Astrocyte of the hippocampus (primary cell): Measurements from ENCODE around the gene CUBN.
A peak's percentile ranks its signal among the peaks of the same experiment; 100 is the strongest.

Experiments
- DNase-seq: peaks from one replicate; pipeline ENCODE4 v3.0.0; 2011; ENCODE audit warnings: low read depth, low spot score

CUBN gene

DNA sequence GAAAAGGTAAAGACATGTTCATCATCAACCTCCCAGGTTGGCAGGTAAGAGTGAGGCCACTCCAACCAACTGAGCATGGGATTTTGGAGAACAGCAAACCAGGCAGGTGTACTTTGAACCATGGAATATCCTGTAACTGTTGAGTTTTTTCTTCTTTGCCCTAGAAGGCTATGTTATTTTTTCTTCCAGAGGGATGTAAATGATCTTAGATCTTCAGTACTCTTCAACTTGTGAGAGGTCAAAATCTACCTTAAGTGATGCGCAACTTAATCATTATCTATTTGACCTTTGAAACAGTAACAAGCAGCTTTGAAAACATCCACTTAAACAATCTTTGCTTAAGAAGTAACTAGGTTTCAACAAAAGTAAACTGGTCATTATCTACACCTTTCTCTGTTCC, at the start of gene CUBN:
Gene CUBN, minus strand, starts transcription at position 71 of the 400 bp plus-strand sequence. Its CDS starts 46 bp downstream, at position 25.
- DNase-seq, result no peak

DNA sequence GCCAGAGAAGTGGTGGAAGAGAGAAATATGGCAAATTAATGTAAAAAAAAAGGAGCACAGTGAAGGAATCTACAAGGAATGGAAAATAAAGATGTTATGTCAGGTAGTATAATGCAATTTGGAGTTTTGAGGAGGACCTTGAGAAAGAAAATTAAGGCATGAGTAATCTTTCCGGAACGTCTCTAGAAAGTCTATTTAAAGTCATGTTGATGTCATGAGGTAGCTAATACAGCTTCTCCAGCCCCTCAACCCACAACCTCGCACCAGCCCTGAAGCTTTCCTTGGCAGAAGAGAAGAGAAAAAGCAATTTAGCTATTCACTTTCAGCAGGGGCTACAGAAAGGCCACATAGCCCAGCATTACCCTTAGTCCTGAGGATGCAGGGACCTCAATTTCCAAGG, 49.4 kb upstream of the CUBN start:
- DNase-seq, result peak; percentile 54

DNA sequence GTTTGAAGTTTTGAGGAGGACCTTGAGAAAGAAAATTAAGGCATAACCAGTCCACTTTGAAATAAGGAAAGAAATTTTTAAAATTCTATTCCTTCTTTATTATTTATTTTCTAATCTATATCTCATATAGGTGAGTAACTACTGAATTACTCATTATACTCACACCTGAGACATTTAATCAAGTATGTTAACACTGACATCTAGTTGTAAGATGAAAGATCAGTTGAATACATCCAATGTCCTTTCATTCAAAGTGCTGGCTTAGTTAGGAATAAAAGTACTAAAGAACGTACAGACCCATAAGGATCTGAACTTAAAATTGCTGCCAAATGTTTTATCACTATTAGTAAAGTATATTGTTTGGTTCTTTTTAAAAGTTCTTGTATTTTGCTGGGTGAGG, 48.4 kb upstream of the CUBN start:
- no peak for DNase-seq

DNA sequence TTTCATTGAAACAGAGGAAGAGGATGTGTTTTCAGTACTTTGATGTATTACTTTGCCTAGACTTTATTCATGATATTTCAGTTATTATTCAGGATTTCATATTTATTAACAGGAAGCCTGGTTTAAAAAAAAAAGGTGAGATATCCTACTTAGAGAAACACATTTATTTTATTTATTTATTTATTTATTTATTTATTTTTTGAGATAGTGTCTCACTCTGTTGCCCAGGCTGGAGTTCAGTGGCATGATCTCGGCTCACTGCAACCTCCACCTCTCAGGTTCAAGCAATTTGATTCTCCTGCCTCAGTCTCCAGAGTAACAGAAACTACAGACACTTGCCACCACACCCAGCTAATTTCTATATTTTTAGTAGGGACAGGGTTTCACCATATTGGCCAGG, 47.4 kb upstream of the CUBN start:
- DNase-seq, result no peak

DNA sequence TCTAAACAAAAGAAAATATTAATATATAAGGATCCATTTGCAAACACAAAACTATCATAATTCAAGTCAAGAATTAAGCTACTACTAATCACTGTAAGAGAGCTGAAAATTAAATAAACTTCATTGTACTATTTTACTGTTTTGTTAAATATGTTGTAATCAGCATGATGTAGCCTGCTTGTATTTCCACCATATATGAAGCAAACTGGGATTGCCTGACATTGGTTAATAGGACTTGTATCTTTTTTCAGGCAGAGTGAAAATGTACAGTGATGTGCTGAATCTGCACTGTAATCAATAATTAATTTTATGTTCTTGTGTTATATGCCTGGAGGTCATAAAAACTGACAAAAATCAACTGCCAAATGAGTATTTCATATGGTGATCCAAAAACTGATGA, 46.5 kb upstream of the CUBN start:
- DNase-seq, result no peak

DNA sequence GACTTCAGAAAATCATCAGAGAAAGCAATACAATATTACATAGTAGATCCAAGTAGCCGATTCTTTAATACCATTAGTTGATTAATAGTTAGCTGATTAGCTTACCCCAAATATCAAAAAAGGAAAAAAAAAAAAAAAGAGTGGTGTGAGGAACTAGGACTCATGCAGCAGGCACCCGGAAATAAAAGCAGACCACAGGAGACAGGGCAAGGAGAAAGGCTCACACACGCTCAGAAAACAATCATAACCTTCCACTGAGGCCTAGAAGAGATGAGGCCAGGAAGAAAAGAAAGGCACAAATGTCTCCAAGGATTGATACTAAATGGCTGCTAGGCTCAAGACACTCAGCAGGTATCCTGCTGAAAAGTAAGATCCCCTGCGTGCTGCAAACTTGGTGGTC, 45.9 kb upstream of the CUBN start:
- DNase-seq, result peak; percentile 55

DNA sequence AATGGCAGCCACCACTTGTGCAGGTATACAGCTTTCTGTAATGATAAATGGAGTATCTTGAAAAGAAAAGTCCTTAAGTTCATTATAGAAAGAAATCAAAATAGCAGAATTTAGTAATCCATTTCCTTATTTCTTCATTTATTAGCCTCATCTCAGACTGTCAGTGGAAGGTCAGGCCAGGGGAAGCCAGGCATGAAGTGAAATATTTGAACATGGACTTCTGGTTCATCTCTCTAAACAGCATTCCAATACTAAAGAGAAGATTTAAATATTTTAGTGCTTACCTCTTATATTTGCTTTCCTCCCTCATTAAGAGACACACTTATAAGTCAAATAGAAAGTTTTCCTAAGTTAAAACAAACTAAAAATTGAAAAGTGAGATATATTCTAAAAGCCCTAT, 45.0 kb upstream of the CUBN start:
- no peak for DNase-seq

DNA sequence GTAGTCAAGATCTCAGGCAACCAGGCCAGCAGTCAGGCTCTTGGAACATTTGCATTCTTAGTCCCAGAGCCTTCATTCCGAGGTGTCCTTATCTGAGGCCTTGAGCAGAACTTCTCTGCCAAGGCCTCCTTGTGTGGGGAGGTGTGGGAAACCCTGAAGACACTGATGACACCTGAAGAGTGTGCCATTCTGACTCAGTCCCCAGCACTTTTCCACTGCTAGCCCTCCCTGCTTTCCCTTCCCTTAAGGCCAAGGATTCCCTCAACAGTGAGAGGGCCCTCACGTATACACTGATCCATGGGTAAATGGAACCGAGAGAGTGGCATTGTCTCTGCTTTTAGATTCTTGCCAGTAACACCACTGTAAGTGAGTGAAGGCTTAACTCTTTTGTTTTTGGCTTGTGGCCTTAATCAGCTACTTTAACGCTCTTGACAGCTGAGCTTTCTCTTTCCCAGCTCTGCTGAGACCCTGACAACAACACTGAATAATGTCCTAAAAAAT, 41.6 kb upstream of the CUBN start:
- peak; percentile 35 for DNase-seq

DNA sequence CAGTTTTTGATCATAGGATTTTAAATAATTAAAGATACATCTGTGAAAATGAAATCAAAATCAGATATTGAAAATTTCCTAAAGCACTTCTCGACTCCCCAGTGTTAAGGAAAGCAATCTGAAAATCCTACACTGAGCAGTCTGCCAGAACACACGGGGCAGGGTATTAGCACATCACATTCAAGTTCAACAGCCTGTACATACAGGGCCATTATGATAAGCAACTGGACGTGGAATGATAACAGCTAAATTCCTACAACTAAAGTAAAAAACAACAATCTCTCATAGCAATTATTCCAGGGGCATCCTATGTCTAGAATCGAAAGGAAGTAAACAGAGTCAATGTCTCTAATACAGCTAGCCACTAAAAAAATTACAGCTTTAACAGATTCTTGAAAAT, 40.2 kb upstream of the CUBN start:
- peak; percentile 23 for DNase-seq

DNA sequence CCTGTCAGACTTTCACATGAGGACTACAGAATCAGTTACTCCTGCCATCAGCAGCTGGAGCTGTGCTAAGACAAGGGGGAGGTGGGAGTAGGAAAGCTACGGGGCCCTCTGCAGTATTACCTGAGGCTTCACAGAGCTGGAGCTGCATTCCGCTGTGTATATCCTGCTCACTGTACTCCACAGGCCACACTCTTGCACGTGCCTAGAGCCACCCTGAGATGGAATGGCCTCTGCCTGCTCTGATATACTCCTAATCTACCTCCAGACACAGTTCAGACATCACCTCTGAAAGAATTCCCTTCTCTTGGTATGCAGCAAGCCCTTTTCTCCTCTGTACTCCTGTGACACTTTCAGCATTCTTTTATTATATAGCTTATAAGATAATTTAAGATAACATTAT, 37.1 kb upstream of the CUBN start:
- DNase-seq, result no peak

DNA sequence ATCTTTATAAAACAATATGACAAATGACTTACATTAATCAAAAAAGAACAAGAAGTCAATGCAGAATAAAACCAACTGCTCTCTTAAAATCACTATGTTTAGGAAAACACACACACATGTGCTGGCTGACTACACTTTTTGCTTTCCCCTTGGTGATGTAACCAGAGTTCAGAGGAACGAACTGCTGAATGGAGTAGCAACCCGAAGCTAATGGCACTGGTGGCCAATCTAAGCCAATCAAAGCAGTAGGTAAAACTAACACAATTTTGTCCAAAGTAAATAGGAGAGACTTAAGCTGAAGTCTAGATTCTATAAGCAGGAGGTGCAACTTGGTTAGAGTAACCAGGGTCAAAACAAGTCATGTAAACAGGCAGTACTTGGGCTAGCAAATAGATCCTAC, 33.2 kb upstream of the CUBN start:
- DNase-seq, result peak; percentile 46

DNA sequence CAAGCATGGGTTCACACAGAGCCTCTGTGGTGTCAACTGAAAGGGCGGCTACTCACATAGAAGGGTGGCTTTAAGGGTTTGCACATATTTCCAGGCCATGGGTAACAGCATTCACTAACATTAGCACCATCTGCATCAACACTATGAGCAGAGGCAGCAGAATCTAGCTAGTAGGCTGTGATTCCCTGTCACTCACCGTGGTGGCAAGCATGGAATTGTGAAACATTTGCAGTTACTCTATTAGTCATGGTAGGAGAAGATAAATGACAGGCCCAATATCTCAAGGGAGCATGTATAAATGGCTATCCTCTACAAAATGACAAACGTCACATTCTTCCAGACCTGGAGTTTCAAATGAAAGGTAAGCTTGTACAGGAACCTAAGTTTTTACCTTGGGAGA, 32.2 kb upstream of the CUBN start:
- DNase-seq, result no peak

DNA sequence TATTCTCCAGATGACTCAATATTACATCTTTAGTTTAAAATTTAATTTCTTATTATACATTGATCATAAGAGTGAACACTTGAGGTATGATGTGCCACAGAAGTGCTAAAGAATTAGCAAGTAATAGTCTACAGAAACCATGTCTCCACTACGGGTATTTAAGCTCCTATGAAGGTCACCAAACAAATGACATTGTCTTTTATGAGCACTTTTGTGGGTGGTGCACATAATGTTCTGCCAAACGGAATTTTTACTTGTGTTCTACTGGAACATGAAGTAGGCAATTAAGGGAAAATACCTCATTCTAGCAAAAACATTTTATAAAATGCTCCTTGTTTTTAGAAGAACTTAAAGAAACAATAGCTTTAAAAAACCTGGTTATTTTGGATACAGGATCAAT, 27.4 kb upstream of the CUBN start:
- no peak for DNase-seq

DNA sequence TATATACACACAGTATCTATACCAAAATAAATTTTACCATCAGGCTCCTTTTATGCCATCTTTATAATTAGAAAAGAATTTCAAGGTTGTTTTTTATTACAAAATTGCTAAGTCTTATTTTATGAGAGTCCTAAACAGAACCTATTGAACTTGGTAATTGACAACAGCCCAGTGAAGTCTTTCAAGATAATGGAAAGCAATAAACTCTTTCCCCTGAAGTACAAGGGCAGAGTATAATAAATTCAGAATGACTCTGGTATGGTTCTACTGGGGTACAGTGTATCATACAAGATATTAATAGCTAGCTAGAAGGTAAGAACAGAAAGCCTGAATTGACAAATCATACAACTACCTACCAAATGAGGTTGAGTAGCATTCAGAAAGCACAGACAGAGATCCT, 26.2 kb upstream of the CUBN start:
- no peak for DNase-seq

DNA sequence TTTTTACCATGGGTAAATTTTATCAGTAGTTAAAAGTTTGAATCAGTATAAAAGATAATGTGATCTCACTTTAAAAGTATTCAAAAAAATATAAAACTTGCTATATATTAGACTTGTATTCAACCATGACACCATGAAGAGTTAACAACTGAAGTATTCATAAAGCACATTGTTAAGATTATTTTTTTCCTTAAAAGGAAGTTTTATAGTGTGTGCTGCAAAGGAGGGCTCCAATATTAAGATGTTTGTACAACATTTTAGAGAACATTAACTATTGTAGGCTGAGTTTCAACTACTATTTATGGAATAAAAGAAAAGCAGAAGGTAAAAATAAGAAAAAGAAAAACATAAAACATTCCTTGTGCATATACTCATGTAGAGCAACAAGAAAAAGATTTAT, 24.5 kb upstream of the CUBN start:
- DNase-seq, result no peak

DNA sequence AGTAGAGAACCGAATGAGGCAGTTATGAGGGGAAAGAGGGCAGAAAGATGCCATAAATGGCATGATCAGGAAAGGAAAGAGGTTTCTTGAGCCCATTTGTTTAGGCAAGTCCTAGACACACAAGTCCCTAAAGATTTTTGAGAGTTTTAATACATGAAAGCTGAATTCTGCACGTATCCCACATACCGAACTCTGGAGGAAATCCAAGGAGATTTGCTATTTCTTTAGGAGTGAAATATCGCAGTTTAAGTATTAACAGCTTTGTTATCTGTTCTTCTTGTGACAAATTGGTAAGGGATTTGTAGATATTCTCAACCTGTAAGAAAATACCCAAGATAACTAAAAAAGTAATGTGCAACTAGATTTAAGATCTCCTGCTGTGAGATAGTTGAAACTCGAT, 23.7 kb upstream of the CUBN start:
- DNase-seq, result no peak

DNA sequence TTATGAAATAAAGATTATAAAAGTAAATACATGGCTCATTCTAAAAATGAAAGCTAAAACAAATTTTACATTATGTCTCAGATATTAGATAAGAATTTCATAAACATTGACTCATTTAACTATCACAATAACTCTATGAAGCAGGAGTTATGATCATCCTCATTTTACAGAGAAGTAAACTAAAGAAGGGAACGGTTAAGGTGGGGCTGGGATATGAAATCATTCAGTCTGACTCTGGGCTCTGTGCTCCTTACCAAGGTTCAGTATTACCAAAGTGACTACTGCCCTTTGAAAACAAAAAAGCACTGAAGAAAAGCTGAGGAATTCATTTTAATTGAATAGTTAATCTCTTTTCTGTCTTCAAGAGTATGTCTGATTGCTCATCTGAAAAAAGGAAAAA, 22.1 kb upstream of the CUBN start:
- DNase-seq, result no peak

DNA sequence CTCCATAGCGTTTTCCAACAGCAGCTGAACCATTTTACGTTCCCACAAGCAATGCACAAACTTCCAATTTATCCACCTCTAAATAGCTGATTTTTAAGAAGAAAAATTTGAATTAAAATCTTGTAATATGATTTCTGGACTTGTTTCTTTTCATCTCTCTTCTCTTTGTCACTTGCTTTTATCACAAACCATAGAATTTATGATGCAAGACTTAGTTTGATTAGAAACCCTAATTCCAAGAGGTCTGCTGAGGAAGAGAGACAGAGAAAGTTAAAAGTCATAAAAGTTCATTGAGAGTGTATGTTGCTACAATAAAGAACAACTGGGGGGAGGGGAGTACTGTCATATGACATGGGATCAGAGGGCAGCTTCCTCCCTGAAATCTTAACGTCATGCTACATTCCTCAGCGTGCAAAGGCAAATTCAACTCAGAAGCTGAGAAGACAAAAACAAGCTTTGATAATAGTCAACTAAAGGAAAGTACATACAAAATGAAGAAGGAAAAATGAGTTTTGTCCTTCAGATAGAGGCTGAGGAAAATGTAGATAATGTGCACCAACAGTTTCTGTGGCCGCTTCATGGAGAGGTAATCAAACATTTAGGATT, 18.4 kb upstream of the CUBN start:
- DNase-seq, result no peak

DNA sequence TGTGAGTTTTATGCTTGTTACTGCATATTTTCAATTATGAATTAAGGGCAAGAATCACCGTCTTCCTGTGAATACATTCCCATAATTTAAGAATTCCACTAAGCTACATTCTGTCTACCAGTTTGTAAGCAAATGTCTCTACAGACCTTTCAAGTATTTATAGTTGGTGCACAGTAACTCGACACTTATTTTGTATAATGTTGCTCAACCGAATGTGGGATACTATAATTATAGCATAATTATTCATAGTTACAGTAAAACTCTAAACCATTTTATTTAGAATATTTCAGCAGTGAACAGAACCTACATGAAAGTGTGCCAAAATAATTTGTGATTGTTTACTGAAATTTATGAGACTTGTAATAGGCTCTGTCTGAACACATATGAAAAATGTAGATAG, 17.3 kb upstream of the CUBN start:
- no peak for DNase-seq

DNA sequence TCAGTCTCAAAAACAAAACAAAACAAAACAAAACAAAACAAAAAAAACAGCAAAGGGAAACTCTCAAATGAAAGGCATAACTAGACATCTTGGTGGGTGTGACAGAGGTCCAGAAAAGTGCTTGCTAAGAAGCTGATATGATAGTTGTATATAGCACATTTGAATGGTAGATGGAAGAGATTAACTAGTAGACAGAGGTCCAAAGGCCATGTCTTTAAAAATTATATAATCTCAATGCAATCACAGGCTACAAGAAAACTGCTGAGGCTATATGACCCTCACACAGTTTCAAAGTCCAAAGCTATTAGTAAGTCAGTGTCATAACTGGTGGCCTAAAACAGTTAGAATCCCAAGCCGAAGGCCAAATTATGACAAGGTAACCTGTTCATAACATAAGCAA, 15.6 kb upstream of the CUBN start:
- no peak for DNase-seq

DNA sequence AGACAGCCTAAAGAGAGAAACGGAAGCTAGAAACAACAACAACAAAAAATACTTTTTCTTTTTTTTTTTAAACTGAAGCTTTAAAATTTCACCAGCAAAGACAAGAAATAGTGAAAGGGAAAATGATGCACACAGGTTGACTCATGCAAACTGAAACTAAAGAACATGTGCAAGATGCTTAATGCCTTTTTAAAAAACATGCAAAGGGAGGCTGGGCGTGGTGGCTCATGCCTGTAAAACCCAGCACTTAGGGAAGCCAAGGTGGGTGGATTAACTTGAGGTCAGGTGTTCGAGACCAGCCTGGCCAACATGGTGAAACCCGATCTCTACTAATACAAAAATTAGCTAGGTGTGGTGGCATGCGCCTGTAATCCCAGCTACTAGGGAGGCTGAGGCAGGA, 15.1 kb upstream of the CUBN start:
- DNase-seq, result no peak

DNA sequence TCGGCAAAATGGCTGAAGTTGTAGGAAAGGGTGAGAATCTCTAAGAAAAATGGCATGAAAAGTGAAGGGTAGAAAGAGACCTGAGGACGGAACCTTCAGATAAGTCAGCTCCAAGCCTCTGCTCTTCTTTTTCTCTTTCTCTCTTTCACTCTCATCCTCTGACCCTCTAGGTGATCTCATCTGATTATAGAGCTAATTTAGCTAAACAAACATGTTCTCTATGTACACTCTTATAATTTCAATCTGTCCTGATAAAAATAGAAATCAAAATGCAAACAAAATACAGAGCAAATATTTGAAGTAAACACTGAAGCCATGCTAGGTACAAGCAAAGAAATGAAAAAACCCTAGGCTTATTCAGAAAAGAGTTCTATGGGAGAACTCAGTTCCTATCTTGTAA, 14.4 kb upstream of the CUBN start:
- no peak for DNase-seq

DNA sequence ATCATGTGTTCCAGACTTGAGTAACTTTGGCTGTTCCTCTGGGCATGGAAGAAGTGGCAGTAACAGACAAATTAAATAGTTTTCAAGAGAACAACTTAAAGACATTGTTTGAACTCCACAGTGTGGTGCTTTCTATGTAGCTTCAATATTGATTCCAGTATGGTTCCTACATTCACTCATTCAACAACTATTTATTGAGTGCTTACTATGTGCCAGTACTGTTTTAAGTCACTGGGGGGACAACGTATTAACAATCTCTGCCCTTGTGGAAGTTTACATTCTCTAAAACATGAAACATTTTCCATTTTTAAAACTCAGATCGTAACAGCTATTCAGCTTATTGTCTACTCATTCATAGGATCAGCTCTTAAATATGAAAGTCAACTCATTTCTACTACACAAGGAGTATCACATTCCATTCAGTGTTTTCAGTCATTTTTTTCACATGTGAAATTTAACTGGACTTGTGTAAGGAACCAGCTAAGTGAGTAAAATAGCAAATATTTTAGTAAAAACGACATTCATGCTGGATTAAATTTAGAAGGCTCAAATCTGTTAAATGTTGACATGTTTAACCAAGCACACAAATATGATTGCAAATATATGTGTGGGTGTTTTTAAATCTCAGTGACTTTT, 13.6 kb upstream of the CUBN start:
- no peak for DNase-seq
